Ovary (tissue), 9 donors: ENCODE measurements around the gene CYP4F22. TPM values are rescaled to one million over a fixed set of nuclear protein-coding genes. Genes with fewer than 3 reads are reported as not detected.

Experiments
- DNase-seq, 5 donors: peaks; one replicate each; pipeline ENCODE4 v3.0.0-alpha.2; 2019 to 2020
- H3K27ac ChIP-seq, 2 donors: fragments of 200-600 bp; one replicate each; pipeline versions ENCODE4 v1.5.1 to v1.8.0; 2019 to 2022
- H3K27me3 ChIP-seq: fragments of 200-600 bp; one replicate; pipeline ENCODE4 v1.8.0; 2022
- H3K36me3 ChIP-seq: fragments of 200-600 bp; sonication (generic); one replicate; pipeline ENCODE4 v1.5.1; 2019
- H3K4me1 ChIP-seq: one replicate; pipeline ENCODE4 v1.8.1; 2013; ENCODE audit warnings: mild to moderate bottlenecking, moderate library complexity; ENCODE audit not compliant: insufficient read depth
- H3K4me3 ChIP-seq: fragments of 200-600 bp; sonication (generic); one replicate; pipeline ENCODE4 v1.5.1; 2017
- H3K9me3 ChIP-seq, 2 donors: fragments of 200-600 bp in 1 of 2; sonication (generic) in 1 of 2; one replicate each; pipeline versions ENCODE4 v1.5.1 to v1.8.1; 2013 to 2019; ENCODE audit warnings: mild to moderate bottlenecking in 1 of 2, moderate library complexity in 1 of 2
- CTCF ChIP-seq, 3 donors: fragments of 450-650 bp in 2 of 3; fragments of 200-600 bp in 1 of 3; IDR thresholded peaks; one replicate each; pipeline versions ENCODE4 v1.5.1 to v1.8.0; 2016 to 2022; ENCODE audit warnings: antibody characterized with exemption in 3 of 3, mild to moderate bottlenecking in 1 of 3
- EP300 ChIP-seq: sonication (generic); formaldehyde crosslinking; IDR thresholded peaks from one replicate; pipeline ENCODE4 v1.6.1; 2017; ENCODE audit warnings: antibody characterized with exemption
- POLR2A ChIP-seq: fragments of 450-650 bp; IDR thresholded peaks from one replicate; pipeline ENCODE4 v1.6.1; 2017; ENCODE audit warnings: antibody characterized with exemption, mild to moderate bottlenecking, moderate library complexity
- WGBS, 3 donors: extraction: QIAGEN DNeasy Blood & Tissue Kit in 1 of 3; methylation state at CpG; one replicate each; pipeline versions ENCODE4 v1.1.5 to v1.1.7; 2013 to 2017; 5-methylcytosine and 5-hydroxymethylcytosine counted together
- intact Hi-C, 4 donors: fragments of 100-400 bp; cut with DNase I; formaldehyde crosslinking; loops; one replicate each; pipeline versions ENCODE4 v1.11.0 to v1.15.1; 2022 to 2023
- polyA plus RNA-seq, 2 donors: library from polyadenylated mRNA; stranded (reverse); fragments of 200-250 nt in 1 of 2; fragments of 350-450 nt in 1 of 2; fragmentation: Illumina TruSeq in 1 of 2; extraction: RNeasy Lipid Tissue Mini Kit (QIAGEN cat#74804) in 1 of 2; gene quantifications; one replicate each; pipeline ENCODE4 v1.2.3, GENCODE V29; 2013 to 2014
- total RNA-seq, 7 donors: library from RNA; depleted of rRNA in 2 of 7; stranded (reverse); fragments of >200 nt in 2 of 7; fragmentation: NEBNext Ultra II Directional in 3 of 7; extraction: Animal tissue kit (Norgen Biotek cat#: 25700) in 3 of 7; gene quantifications; one replicate each; pipeline versions ENCODE4 v1.1.0 to v1.2.4, GENCODE V29; 2016 to 2023
- donor health status: DM: no; HTN: no; CAD: no; lungs with moderate emphysema.
- donor health status: DM: no; HTN: no; CAD: no.
- donor health status: Bipolar disorder and iron deficiency.
- donor health status: DM: yes; HTN: yes; CAD: no.
- donor health status: DM: no; HTN: no; CAD: no.
- donor health status: DM: yes; HTN: yes; CAD: no.

Gene CYP4F22
- total and polyA plus RNA-seq, 9 donors, result 0.08 to 0.13 (median 0.13) TPM; not detected in 6

DNA sequence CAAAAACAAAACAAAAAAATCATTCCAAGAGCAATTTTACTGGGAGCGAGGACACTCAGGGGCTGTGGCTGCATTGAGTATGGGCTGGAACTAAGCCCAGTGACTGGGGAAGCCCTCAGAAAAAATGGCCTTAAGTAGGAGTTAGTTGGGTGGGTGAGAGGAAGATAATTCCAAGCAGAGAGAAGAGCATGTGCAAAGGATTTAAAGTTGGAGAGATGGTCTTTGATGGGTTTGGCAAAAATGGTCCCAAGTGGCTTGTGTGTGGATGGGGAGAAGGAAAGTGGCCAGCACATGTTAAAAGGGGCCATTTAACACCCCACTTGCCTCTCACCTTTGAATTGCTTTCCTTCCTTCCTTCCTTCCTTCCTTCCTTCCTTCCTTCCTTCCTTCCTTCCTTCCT, 6.7 kb upstream of the CYP4F22 start:
- intact Hi-C loops, result no loop called here

GRCh38 chr19:15502264-15502663, 6.1 kb upstream of the CYP4F22 start:
- WGBS, 3 donors, result 52 to 72% (median 64%) methylated on average over 1 of the region's 1 CpG
- Histone ChIP-seq H3K9me3 (no peaks in the 10 kb centered on the region), H3K27me3 (no peaks in the 10 kb centered on the region), H3K4me3 (no peak overlapping the region), H3K4me1 (no peaks in the 10 kb centered on the region), H3K36me3 (no peaks in the 10 kb centered on the region), H3K27ac (no peak overlapping the region)
- no peak for DNase-seq
- intact Hi-C loops, result no loop called here
- TF ChIP-seq CTCF (IDR thresholded peaks at IDR 0.05) (no peak), EP300 (no peak), POLR2A (no peak)

More for the DNA sequence above, 6.7 kb upstream of the CYP4F22 start:
- Histone ChIP-seq H3K4me3 (no peak overlapping the region), H3K27ac (no peak overlapping the region), H3K36me3 (no peaks in the 10 kb centered on the region), H3K9me3 (no peaks in the 10 kb centered on the region), H3K27me3 (no peaks in the 10 kb centered on the region), H3K4me1 (no peaks in the 10 kb centered on the region)
- DNase-seq, result no peak
- no peak for TF ChIP-seq CTCF (IDR thresholded peaks at IDR 0.05)
- no peak for TF ChIP-seq EP300
- no peak for TF ChIP-seq POLR2A
- 14 to 26% (median 17%) methylated on average over 1 of the region's 1 CpG for WGBS, 3 donors

GRCh38 chr19:15506074-15506571, 2.2 kb upstream of the CYP4F22 start:
- intact Hi-C loops, result no loop called here
- TF ChIP-seq CTCF (IDR thresholded peaks at IDR 0.05) (no peak), POLR2A (no peak), EP300 (no peak)
- no peak overlapping the region for H3K4me3 ChIP-seq
- no peaks in the 10 kb centered on the region for H3K36me3 ChIP-seq
- H3K27me3 ChIP-seq, result no peaks in the 10 kb centered on the region
- DNase-seq, result no peak
- H3K4me1 ChIP-seq, result no peaks in the 10 kb centered on the region
- H3K9me3 ChIP-seq, result no peaks in the 10 kb centered on the region
- 56 to 80% (median 59%) methylated on average over 5 of the region's 5 CpGs for WGBS, 3 donors
- no peak overlapping the region for H3K27ac ChIP-seq

DNA sequence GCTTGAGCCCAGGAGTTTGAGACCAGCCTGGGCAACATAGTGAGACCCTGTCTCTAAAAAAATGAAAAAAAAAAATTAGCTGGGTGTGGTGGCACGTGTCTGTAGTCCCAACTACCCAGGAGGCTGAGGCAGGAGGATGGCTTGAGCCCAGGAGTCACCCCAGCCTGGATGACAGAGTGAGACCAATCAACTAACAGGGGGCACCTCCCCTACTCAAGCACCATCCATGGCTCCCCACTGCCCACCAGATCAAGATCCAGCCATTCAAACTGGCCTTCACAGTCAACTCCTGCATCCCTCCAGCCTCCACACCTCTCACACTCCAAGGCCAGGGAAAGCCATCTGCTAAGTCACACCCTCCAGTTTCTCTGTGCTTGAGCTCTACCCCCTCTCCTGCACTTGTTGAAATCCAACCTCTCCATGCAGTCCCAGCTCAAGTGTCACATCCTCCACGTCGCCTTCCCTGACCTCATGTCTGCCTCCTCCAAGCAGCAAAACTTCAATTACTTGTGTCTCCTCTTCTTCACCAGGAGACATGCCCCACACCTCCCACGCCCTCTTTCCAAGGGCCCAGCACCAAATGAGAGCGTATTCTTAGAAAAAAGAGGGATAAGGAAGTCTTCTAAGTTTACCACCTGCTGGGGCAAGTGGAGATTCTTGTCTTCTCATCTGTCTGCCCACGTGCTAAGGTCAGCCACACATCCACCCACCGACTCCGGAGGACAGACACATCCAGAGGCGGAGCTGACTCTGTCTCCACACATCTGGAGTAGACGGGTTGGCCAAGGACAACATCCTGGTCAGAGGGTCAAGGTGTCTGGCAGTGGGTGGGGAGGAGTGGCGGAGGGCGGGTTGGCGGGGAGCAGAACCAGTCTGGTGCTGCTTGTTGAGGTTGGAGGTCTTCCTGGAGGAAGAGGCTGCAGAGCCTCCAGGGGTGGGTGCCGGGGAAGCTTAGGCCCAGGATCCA, 974 bp upstream of the CYP4F22 start:
- 26 to 43% (median 29%) methylated on average over 14 of the region's 14 CpGs for WGBS, 3 donors
- H3K9me3 ChIP-seq, result no peaks in the 10 kb centered on the region

More for the DNA sequence above, 974 bp upstream of the CYP4F22 start:
- no peak overlapping the region for H3K4me3 ChIP-seq
- TF ChIP-seq CTCF (IDR thresholded peaks at IDR 0.05) (no peak), POLR2A (no peak), EP300 (no peak)
- H3K27me3 ChIP-seq, result no peaks in the 10 kb centered on the region
- DNase-seq, result no peak
- H3K36me3 ChIP-seq, result no peaks in the 10 kb centered on the region
- intact Hi-C loops, result no loop called here
- no peaks in the 10 kb centered on the region for H3K4me1 ChIP-seq
- H3K27ac ChIP-seq, result no peak overlapping the region
